ENCODE results near the gene FLG.
"Not testable (repeated sequence)": the region's sequence is repeated elsewhere in the genome, so short reads cannot be mapped to it uniquely, and the experiment has no call there.

Gene FLG

DNA sequence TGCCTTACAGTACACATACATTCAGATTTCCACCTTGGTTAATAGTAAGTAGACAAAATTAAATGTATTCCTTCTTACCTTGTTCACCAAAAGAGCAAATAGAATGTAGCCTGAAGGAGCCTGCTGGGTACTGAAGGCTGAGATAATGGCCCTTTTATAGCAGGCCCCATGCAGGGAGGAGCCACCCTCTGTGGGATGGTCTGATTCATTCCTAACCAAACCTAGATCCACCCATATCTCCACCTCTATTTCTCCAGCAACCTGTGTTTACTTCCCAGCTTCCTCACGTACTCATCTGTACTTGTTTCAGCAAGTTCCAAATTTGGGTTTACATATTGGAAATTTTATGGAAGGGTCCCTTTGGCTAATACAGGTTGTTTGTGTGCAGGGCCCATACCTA is at the start of gene FLG:
TSS of gene FLG (minus strand) at position 129 of the 400 bp plus-strand sequence. CDS start 9,783 bp downstream, outside the sequence.
- no peak for DNase-seq

GRCh38 chr1:152374451-152374850 is 49.4 kb upstream of the FLG start:
- DNase-seq = no peak

GRCh38 chr1:152372672-152373071 is 47.6 kb upstream of the FLG start:
- no peak for DNase-seq

DNA sequence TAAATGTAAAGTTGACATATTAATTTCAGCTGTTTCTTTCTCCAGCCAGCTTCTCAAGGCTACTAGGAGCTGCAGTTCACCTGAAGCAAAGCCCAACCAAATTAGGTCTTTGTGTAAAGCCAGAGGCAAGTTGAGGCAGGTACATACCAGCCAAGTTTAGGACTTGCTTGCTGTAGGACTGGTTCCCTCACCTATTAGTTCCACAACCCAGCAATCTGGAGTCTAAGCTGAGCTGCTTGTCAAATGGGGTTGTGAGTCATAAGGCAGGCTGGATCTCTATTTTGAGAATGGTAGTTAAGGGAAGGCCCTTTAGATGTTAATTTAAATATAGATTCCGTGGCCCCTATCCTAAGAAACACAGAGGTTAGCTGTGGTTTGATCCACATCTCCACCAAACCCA is 42.4 kb upstream of the FLG start:
- no peak for DNase-seq

GRCh38 chr1:152359906-152360305 is 34.9 kb upstream of the FLG start, which contains the start of gene FLG2:
FLG2 (minus strand) TSS chr1:152360006; CDS start chr1:152358884, 1,122 bp downstream.
- no peak for DNase-seq

DNA sequence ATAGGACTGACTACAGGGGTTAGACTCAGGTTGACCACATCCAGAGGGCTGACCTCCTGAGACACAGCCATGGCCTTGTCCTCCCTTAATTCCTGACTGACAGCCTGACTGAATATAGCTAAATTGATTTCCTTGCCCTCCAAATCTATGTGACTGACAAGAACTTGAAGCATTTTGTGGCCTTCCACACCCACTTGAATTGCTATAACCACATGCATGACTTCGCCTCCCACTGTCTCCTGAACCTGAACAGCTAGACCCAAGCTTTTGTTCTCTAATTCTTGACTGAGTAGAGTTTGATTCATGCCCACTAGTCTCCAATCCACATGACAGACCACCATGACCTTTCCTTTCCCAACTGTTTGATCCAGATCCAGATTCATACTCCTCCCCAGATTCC is 31.7 kb upstream of the FLG start:
- no peak for DNase-seq

DNA sequence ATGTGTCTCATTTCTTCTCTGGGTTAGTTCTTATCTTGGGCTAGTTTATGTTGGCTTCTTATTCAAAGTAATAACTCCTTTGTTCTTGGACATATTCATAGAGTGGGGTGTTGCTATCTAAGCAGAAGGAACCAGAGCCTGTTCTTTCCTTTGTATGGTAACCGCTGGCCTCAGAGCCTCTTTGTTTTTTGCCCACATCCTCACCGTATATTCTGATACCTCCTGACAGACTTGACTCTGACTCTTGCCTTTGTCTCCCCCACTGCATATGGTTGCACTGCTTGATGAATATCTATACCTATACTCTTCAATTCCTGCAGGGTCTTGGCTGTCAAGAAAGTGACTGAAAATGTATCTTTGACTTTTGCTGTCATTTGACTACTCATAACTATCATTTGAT is 24.6 kb upstream of the FLG start:
- DNase-seq = no peak

- DNase-seq = no peak
Measured at GRCh38 chr1:152348447-152348846, 23.4 kb upstream of the FLG start.

DNA sequence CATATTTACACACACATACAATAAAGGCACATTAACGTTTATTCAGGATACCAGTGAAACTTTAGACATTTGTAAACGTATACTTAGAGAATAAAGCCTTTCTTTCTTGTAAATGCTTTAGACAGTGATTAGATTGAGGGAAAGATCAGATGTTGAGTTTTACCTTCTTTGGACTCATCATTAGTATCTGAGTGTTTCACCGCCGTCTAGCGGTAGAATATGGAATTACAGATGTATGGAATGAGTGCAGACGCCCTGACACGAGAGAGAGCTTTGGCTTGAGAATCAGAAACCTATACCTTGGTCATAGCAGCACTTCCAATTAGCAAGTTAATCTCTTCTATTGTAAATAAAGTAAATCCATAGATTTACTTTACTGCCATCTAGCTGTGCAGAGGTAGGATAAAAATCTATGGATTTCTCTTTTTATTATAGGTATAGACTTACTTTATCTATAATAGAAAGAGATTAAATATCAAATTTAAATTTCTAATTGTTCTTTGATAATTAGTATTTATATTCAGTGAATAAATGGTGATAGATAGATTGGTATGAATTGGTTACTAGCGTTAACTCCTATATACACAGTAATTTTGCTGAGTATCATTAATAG is 22.2 kb upstream of the FLG start:
- no peak for DNase-seq

- no peak for DNase-seq
Measured at GRCh38 chr1:152344438-152344837, 19.4 kb upstream of the FLG start.

GRCh38 chr1:152343006-152343405 is 18.0 kb upstream of the FLG start:
- DNase-seq = no peak

DNA sequence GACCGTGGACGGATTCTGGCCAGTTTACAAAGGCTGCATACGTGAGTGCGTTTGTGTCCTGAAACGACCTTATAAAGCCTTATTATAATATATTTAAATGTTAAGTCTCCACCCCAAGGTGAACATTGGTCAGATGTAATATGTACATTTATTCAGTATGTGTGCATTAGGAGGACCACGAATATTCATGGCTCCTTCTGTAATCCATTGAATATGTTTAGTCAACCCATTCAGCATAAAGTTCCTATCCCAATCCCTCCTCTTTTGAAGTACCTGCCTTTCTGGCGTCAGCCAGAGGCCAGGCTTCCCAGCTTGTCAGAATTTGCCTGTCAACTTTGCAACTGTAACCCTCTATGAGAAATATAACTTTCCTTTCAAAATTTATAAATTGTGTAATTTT is 10.4 kb upstream of the FLG start:
- DNase-seq = no peak

DNA sequence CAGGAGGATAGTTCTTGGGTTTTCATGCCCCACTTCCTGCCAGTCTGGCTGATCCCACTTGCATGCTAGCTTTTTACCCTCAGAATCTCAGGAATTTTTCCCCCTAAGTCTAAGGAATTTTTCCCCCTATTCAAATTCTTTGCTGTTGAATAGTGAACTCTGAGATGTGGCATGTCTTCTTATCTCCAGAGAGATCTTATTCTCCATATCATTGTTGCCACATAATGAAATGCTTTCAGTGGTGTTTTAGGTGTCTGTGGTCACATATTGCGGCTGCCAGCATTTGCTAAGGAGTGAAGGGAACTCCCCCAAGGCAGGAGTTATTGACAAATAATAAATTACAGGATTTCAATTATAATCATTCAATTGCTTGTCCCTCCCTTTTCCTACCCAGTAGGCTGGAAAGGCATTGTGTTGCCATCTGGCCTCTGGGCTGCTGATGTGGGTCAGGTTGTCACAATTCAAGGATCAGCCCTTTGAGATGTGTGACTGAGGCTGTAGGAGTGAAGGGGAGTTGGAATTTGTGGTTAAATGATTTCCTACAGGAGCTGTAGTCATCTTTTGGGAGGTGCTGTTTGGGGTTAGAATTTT is 3.9 kb upstream of the FLG start:
- no peak for DNase-seq

DNA sequence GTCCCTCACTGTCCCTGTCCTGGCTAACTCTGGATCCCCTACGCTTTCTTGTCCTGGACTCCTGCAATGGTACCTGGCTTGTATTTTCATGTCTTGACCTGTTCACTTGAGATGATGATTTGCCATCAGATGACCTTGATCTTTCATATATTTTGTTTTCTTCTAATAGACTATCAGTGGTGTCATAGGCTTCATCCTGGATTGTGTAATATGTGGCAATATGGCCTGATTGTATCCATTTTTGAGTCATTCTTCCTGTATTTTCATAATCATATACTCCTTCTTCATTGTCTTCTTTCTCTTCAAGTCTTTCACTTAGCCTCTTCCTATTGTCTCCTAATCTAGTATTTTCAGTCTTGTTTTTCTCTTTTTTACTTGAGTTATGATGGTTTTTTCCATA is 11.1 kb downstream of the FLG start:
- DNase-seq = no peak

DNA sequence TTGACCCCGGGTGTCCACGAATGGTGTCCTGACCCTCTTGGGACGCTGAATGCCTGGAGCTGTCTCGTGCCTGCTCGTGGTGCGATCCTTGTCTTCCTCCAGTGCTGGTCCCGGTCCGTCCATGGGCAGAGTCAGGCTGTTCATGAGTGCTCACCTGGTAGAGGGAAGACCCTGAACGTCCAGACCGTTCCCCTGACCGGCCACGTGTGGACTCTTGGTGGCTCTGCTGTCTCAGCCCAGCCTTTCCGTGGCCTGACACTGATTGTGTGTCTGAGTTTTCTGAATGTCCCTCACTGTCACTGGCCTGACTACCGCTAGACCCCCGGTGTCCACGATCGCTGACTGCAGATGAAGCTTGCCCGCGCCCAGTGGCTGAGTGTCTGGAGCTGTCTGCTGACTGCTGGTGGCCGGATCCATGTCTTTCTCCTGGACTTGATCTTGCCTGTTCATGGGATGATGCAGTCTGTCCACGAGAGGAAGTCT is 11.7 kb downstream of the FLG start:
- no peak for DNase-seq

DNA sequence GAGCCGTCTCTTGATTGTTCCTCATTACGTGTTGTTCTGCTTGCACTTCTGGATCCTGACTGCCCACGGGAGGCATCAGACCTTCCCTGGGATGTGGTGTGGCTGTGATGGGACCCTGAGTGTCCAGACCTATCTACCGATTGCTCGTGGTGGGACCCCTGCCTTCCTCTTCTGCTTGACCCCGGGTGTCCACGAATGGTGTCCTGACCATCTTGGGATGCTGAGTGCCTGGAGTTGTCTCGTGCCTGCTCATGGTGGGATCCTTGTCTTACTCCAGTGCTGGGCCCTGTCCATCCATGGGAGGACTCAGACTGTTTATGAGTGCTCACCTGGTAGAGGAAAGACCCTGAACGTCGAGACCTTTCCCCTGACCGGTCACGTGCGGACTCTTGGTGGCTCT is 12.9 kb downstream of the FLG start:
- DNase-seq = not testable (repeated sequence)

DNA sequence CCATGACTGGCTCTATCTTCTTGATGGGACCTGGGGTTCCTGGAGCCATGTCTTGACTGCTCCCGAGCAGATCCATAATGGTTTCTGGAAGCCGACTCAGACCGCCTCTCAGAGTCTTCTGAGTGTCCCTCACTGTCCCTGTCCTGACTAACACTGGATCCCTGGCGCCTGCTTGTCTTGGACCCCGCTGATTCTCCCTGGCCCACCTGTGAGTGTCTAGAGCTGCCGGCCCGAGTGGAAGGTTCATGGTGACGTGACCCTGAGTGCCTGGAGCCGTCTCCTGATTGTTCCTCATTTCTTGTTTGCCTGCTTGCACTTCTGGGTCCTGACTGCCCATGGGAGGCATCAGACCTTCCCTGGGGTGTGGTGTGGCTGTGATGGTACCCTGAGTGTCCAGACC is 15.1 kb downstream of the FLG start:
- DNase-seq = no peak

DNA sequence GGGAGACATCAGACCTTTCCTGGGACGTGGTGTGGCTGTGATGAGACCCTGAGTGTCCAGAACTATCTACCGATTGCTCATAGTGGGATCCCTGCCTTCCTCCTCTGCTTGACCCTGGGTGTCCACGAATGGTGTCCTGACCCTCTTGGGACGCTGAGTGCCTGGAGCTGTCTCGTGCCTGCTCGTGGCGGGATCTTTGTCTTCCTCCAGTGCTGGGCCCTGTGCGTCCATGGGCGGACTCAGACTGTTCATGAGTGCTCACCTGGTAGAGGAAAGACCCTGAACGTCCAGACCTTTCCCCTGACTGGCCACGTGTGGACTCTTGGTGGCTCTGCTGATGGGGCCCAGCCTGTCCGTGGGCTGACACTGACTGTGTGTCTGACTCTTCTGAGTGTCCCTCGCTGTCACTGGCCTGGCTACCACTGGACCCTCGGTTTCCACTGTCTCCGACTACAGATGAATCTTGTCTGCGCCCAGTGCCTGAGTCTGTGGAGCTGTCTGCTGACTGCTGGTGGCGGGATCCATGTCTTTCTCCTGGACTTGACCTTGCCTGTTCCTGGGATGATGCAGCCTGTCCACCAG is 15.6 kb downstream of the FLG start:
- not testable (repeated sequence) for DNase-seq

DNA sequence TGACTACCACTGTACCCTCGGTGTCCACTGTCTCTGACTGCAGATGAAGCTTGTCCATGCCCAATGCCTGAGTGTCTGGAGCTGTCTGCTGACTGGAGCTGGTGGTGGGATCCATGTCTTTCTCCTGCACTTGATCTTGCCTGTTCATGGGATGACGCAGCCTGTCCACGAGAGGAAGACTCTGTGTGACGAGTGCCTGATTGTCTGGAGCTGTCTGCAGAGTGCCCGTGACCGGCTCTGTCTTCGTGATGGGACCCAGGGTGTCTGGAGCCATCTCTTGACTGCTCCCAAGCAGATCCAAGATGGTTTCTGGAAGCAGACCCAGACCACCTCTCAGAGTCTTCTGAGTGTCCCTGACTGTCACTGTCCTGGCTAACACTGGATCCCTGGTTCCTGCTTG is 16.3 kb downstream of the FLG start:
- not testable (repeated sequence) for DNase-seq

GRCh38 chr1:152307970-152308369 is 17.1 kb downstream of the FLG start:
- not testable (repeated sequence) for DNase-seq

GRCh38 chr1:152306123-152306522 is 18.9 kb downstream of the FLG start:
- DNase-seq = not testable (repeated sequence)

- DNase-seq = not testable (repeated sequence)
Measured at GRCh38 chr1:152304773-152305172, 20.3 kb downstream of the FLG start.

GRCh38 chr1:152303139-152303872 is 21.7 kb downstream of the FLG start:
- not testable (repeated sequence) for DNase-seq

DNA sequence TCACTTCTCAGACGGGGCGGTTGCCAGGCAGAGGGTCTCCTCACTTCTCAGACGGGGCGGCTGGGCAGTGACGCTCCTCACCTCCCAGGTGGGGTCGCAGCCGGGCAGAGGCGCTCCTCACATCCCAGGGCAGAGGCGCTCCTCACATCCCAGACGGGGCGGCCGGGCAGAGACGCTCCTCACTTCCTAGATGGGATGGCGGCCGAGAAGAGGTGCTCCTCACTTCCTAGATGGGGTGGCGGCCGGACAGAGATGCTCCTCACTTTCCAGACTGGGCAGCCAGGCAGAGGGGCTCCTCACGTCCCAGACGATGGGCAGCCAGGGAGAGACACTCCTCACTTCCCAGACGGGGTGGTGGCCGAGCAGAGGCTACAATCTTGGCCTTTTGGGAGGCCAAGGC is 68.6 kb downstream of the FLG start:
- DNase-seq = not testable (repeated sequence)

Data from NCI-H1436 treated with DMSO at 0.1 percent for 48 hours (cell line).